Panc1 (cell line): Measurements from ENCODE around the gene SLIT1. TPM values are rescaled to one million over a fixed set of nuclear protein-coding genes. Genes with fewer than 3 reads are reported as not detected.

ENCODE experiments used
- ATAC-seq: fragments of 200-7000 bp; cut with Tn5 transposase; 2 replicates; pipeline ENCODE4 v1.9.1; 2020; ENCODE audit warnings: mild to moderate bottlenecking, moderate library complexity
- BruUV-seq: library from RNA; stranded (reverse); fragments of 400-500 nt; replicated peaks from 2 replicates; lab custom pipeline; 2021; lab: Mats Ljungman, UMichigan
- CTCF ChIA-PET: fragments of 300-600 bp; sonication (Branson Sonifier 250); formaldehyde crosslinking; loops from one replicate; lab custom pipeline; 2022; ENCODE audit warnings: antibody characterized with exemption; lab: Charles Lee
- POLR2A ChIA-PET: fragments of 300-600 bp; sonication (Branson Sonifier 250); formaldehyde crosslinking; loops from one replicate; lab custom pipeline; 2022; ENCODE audit warnings: antibody characterized with exemption; lab: Charles Lee
- DNase-seq: peaks from one replicate; pipeline ENCODE4 v3.0.0-alpha.2; 2010; ENCODE audit warnings: low read depth, low spot score
- H3K27ac ChIP-seq: 2 replicates; pipeline ENCODE4 v1.5.1; 2011; ENCODE audit warnings: mild to moderate bottlenecking, low read length, inconsistent platforms
- H3K27me3 ChIP-seq: fragments of 200-500 bp; sonication (Bioruptor generic); 2 replicates; pipeline ENCODE4 v1.6.0; 2014; ENCODE audit warnings: low read length, inconsistent platforms; ENCODE audit not compliant: control insufficient read depth, insufficient read depth
- H3K36me3 ChIP-seq: fragments of 200-500 bp; sonication (Bioruptor generic); 2 replicates; pipeline ENCODE4 v1.5.1; 2014; ENCODE audit warnings: inconsistent platforms, mild to moderate bottlenecking, low read length, moderate library complexity; ENCODE audit not compliant: control insufficient read depth, insufficient read depth
- H3K4me1 ChIP-seq: 2 replicates; pipeline ENCODE4 v1.5.1; 2011; ENCODE audit warnings: inconsistent platforms, mild to moderate bottlenecking, low read length, moderate library complexity; ENCODE audit not compliant: control insufficient read depth, insufficient read depth
- H3K4me3 ChIP-seq, 2 experiments: 2 replicates each; pipeline ENCODE4 v1.5.1; 2011 to 2012; ENCODE audit warnings: low read depth in 2 of 2, low read length in 2 of 2, mild to moderate bottlenecking in 2 of 2, inconsistent platforms in 1 of 2, moderate library complexity in 1 of 2
- H3K9me3 ChIP-seq: fragments of 200-500 bp; sonication (Bioruptor generic); 2 replicates; pipeline ENCODE4 v1.5.1; 2014; ENCODE audit warnings: low read depth, mild to moderate bottlenecking, inconsistent platforms, low read length, moderate library complexity; ENCODE audit not compliant: control insufficient read depth, insufficient read depth
- POLR2AphosphoS5 ChIP-seq: IDR thresholded peaks from 2 replicates; pipeline ENCODE4 v1.6.1; 2012; ENCODE audit warnings: mild to moderate bottlenecking, low read depth, low read length, moderate library complexity
- SIN3A ChIP-seq: IDR thresholded peaks from 2 replicates; pipeline ENCODE4 v1.6.1; 2012; ENCODE audit warnings: low read depth, mild to moderate bottlenecking, low read length, moderate library complexity, borderline replicate concordance; ENCODE audit not compliant: insufficient read depth
- TCF7L2 ChIP-seq: IDR thresholded peaks from 2 replicates; pipeline ENCODE4 v1.6.1; 2011; ENCODE audit warnings: mild to moderate bottlenecking, low read depth, low read length, inconsistent platforms
- in situ Hi-C: cut with HindIII; loops from 2 replicates; pipeline ENCODE4 v1.10.0; 2016; ENCODE audit warnings: low sequenced_read_pairs, low pct_unique_long_range_greater_than_20kb
- intact Hi-C: fragments of 100-400 bp; cut with micrococcal nuclease; formaldehyde crosslinking; loops from one replicate; pipeline ENCODE4 v1.10.0; 2022; ENCODE audit not compliant: unreplicated experiment
- total RNA-seq: library from RNA; stranded (reverse); gene quantifications from one replicate; pipeline ENCODE4 v1.2.1, GENCODE V29; 2021; ENCODE audit not compliant: unreplicated experiment
- TF ChIP-seq, protein P1 (sequence below): fragments of 450-650 bp; IDR thresholded peaks from 2 replicates; pipeline ENCODE4 v1.5.1; 2017; ENCODE audit warnings: mild to moderate bottlenecking
- TF ChIP-seq, protein P2 (sequence below), 2 experiments: IDR thresholded peaks; 2 replicates each; pipeline ENCODE4 v1.6.1; 2011 to 2012; ENCODE audit warnings: low read depth in 2 of 2, control low read depth in 1 of 2, low read length in 1 of 2, mild to moderate bottlenecking in 1 of 2, moderate library complexity in 1 of 2; ENCODE audit not compliant: insufficient read depth in 1 of 2

The SLIT1 gene
- total RNA-seq, 1 experiment from 2014 or later = 2.6 TPM

DNA sequence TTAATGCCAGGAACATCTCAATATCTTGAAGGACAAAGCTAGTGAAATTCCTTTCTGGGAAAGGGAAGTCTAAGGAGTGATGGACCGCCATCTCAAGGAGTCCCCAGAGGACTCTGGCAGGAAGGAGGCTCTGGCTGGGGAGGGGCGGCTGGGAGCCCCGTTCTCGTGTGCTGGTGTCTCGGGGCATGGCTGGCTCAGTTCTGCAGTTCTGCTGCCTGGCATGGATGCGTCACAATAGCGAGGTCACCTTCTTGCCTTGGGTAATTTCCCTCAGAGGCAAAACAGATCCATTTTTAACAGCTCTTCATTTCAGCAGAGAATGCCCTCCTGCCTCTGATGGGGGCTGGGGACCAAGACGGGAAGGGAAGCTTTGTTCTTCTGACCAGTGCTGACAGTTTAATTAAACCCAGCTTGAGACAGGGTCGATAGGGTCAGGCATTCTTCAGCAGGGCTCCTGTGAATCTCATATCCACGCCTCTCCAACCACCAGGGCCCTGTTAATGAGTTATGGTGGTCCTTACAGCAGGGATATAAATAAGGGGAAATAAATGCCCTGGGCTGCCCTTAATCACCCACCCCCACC, 35.7 kb downstream of the SLIT1 start:
- in situ Hi-C loops = no loop called here
- Histone ChIP-seq H3K4me3 (no peak overlapping the region), H3K27ac (no peak overlapping the region), H3K36me3 (no peaks in the 10 kb centered on the region), H3K27me3 (no peaks in the 10 kb centered on the region), H3K4me1 (no peaks in the 10 kb centered on the region), H3K9me3 (no peaks in the 10 kb centered on the region)
- TF ChIP-seq TCF7L2 = no peak
- TF ChIP-seq, protein P1, sequence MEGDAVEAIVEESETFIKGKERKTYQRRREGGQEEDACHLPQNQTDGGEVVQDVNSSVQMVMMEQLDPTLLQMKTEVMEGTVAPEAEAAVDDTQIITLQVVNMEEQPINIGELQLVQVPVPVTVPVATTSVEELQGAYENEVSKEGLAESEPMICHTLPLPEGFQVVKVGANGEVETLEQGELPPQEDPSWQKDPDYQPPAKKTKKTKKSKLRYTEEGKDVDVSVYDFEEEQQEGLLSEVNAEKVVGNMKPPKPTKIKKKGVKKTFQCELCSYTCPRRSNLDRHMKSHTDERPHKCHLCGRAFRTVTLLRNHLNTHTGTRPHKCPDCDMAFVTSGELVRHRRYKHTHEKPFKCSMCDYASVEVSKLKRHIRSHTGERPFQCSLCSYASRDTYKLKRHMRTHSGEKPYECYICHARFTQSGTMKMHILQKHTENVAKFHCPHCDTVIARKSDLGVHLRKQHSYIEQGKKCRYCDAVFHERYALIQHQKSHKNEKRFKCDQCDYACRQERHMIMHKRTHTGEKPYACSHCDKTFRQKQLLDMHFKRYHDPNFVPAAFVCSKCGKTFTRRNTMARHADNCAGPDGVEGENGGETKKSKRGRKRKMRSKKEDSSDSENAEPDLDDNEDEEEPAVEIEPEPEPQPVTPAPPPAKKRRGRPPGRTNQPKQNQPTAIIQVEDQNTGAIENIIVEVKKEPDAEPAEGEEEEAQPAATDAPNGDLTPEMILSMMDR = no peak
- ChIA-PET CTCF (interaction anchor here (0.5 kb wide), 1 partner anchor 509 kb away, joined by 9 read pairs; no protein-coding TSS in a partner anchor), POLR2A (no interaction called here)
- no TSS peak for BruUV-seq
- no peak for DNase-seq
- intact Hi-C loops = no loop called here
- no peak for ATAC-seq

DNA sequence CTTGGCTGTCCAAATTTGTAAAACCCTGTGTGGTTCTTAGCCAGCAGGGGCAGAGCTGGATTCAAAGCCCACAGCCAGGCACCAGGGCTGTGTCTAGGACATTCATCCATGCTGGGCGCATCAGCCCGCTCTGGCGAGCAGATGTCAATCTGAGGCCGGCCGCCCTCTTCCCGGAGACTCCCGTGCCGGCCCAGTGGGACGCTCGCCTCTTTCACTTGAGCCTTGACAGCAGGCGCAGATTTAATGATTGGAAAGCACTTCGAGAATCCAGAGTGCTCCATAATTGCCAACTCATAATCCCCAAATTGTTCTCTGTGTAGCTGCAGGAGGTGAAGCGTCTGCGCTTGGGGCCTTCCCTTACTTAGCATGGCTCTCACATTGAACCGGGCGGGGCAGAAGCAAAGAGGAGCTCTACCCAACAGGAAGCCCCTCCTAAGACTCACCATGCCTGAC, 36.7 kb downstream of the SLIT1 start:
- intact Hi-C loops (loop anchor here (1.0 kb wide), 1 partner anchor 21 kb away; no protein-coding TSS in a partner anchor), in situ Hi-C loops (no loop called here)
- no TSS peak for BruUV-seq
- no peaks in the 10 kb centered on the region for H3K36me3 ChIP-seq
- POLR2A ChIA-PET = no interaction called here
- no peak for DNase-seq
- ATAC-seq = peak; percentile 39; the same call in 1 of the 2 replicates
- H3K4me3 ChIP-seq = no peak overlapping the region
- no peak for TF ChIP-seq SIN3A
- TF ChIP-seq, protein P2, sequence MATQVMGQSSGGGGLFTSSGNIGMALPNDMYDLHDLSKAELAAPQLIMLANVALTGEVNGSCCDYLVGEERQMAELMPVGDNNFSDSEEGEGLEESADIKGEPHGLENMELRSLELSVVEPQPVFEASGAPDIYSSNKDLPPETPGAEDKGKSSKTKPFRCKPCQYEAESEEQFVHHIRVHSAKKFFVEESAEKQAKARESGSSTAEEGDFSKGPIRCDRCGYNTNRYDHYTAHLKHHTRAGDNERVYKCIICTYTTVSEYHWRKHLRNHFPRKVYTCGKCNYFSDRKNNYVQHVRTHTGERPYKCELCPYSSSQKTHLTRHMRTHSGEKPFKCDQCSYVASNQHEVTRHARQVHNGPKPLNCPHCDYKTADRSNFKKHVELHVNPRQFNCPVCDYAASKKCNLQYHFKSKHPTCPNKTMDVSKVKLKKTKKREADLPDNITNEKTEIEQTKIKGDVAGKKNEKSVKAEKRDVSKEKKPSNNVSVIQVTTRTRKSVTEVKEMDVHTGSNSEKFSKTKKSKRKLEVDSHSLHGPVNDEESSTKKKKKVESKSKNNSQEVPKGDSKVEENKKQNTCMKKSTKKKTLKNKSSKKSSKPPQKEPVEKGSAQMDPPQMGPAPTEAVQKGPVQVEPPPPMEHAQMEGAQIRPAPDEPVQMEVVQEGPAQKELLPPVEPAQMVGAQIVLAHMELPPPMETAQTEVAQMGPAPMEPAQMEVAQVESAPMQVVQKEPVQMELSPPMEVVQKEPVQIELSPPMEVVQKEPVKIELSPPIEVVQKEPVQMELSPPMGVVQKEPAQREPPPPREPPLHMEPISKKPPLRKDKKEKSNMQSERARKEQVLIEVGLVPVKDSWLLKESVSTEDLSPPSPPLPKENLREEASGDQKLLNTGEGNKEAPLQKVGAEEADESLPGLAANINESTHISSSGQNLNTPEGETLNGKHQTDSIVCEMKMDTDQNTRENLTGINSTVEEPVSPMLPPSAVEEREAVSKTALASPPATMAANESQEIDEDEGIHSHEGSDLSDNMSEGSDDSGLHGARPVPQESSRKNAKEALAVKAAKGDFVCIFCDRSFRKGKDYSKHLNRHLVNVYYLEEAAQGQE (IDR thresholded peaks at IDR 0.05; ENCODE audit: insufficient read depth in 1 of 2, low read depth in 2 of 2, low read length in 1 of 2) = no peak
- no peak for TF ChIP-seq TCF7L2
- TF ChIP-seq, protein P1 = no peak
- TF ChIP-seq POLR2AphosphoS5 = no peak
- no peaks in the 10 kb centered on the region for H3K9me3 ChIP-seq
- no peaks in the 10 kb centered on the region for H3K27me3 ChIP-seq
- CTCF ChIA-PET = interaction anchor here (0.6 to 1.0 kb wide), 2 partner anchors 77 to 112 kb away, joined by 3 read pairs; no protein-coding TSS in a partner anchor
- no peaks in the 10 kb centered on the region for H3K4me1 ChIP-seq
- H3K27ac ChIP-seq = no peak overlapping the region
